Epidermal melanocyte (primary cell): ENCODE data around the gene FBXL20.
"Not testable (repeated sequence)": the region's sequence is repeated elsewhere in the genome, so short reads cannot be mapped to it uniquely, and the experiment has no call there.

ENCODE experiments used
- DNase-seq: peaks from one replicate; pipeline ENCODE4 v3.0.0; 2011; ENCODE audit warnings: low spot score; ENCODE audit not compliant: insufficient read length

The FBXL20 gene

GRCh38 chr17:39332092-39332491 is 69.3 kb downstream of the FBXL20 start:
- no peak for DNase-seq

GRCh38 chr17:39328815-39329214 is 72.6 kb downstream of the FBXL20 start:
- no peak for DNase-seq

DNA sequence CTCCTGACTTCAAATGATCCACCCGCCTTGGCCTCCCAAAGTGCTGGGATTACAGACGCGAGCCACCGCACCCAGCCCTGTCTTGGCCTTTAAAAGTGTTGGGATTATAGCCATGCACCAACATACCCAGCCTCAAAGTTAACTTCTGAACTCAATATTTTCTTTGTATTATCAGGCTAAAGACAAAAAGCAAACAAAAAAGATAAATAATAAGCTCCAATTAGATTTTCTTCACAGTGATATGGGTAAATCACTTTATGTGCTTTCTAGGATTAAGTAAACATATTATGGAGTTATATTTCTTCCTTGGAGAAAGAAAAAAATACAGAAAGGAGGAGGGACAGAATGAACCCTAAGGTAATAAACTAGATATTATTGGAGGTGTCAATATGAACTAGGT is 74.3 kb downstream of the FBXL20 start:
- no peak for DNase-seq

DNA sequence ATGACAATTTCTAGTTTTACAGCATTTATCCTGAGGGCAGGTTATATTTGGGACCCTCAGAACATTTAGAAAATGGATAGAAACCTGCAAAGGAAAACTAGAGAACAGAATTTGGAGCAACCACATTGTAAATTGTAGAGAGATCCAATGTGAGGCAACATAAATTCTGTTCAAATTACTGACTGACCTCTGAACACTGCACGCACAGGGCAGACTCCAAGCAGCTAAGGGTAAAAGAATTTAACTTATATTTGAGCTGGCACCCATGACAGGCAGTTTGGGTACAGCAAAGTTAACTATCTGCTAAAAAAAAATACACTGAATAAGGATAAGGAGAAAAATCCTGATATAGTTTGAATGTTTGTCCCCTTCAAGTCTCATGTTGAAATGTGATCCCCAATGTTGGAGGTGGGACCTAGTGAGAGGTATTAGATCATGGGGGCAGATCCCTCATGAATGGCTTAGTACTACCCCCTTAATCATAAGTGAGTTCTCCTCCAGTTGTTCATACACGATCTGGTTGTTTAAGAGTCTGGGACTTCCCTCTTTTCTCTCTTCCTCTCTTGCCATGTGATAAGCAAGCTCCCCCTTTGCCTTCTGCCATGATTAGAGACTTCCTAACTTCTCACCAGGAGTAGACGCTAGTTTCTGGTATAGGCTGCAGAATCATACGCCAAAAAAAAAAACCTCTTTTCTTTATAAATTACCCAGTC is 75.7 kb downstream of the FBXL20 start:
- DNase-seq: no peak

DNA sequence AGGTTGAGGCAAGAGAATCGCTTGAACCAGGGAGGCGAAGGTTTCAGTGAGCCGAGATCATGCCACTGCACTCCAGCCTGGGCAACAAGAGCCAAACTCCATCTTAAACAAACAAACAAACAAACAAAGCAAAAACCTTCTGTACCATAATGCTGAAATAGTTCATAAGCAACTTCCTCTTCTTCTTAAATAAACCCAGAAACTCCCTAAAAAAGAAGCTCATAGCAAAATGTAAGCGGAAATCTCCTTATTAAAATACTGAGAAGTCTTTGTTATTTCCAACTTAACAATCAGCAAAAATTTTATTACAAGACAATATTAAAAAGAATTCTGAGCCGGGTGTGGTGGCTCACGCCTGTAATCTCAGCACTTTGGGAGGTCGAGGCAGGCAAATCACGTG is 82.8 kb downstream of the FBXL20 start:
- no peak for DNase-seq

- no peak for DNase-seq
Measured at GRCh38 chr17:39306509-39307212, 94.8 kb downstream of the FBXL20 start.

GRCh38 chr17:39305978-39306377 is 95.4 kb downstream of the FBXL20 start:
- no peak for DNase-seq

DNA sequence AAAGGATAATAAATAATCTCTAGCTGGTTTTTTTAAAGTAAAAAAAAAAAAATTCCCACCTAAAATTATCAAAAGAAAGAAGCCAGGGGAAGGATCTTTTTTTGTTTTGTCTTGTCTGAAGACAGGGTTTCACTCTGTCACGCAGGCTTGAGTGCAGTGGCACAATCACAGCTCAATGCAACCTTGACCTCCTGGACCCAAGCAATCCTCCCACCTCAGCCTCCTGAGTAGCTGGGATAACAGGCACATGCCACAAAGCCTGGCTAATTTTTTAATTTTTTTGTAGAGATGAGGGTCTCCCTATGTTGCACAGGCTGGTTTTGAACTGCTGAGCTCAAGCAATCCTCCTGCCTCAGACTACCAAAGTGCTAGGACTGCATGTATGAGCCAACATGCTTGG is 97.2 kb downstream of the FBXL20 start:
- no peak for DNase-seq

DNA sequence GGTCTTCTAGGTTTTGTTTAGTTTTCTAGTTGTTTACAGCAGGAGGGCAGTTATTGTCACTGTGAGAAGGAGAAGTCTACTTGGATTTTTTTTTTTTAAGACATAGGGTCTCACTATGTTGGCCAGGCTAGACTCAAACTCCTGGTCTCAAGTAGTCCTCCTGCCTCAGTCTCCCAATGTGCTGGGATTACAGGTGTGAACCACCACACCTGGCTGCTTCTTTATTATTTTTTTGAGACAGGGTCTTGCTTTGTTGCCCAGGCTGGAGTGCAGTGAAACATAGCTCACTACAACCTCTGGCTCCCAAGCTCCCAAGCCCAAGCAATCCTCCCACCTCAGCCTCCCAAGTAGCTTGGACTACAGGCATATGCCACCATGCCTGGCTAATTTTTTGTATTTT is 107.4 kb downstream of the FBXL20 start:
- DNase-seq: no peak

DNA sequence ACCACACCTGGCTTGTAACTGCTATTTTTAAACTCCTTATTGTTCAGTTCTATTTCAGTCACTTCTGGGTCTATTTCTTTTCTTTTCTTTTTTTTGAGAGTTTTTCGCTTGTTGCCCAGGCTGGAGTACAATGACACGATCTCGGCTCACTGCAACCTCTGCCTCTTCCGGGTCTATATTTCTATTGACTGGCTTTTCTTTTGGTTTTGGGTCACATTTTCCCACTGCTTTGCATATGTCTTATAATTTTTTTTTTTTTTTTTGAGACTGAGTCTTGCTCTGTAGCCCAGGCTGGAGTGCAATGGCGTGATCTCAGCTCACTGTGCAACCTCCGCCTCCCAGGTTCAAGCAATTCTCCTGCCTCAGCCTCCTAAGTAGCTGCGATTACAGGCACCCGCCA is 108.9 kb downstream of the FBXL20 start:
- not testable (repeated sequence) for DNase-seq

DNA sequence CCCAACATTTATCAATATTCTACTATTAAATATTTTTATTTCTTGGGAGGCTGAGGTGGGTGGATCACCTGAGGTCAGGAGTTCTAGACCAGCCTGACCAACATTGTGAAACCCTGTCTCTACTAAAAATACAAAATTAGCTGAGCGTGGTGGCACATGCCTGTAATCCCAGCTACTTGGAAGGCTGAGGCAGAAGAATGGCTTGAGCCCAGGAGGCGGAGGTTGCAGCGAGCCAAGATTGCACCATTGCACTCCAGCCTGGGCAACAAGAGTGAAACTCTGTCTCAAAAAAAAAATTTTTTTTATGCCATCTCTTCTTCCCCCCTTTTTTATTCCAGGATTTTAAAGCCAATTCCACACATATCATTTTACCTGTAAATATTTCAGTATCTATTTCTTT is 114.9 kb downstream of the FBXL20 start:
- DNase-seq: not testable (repeated sequence)

DNA sequence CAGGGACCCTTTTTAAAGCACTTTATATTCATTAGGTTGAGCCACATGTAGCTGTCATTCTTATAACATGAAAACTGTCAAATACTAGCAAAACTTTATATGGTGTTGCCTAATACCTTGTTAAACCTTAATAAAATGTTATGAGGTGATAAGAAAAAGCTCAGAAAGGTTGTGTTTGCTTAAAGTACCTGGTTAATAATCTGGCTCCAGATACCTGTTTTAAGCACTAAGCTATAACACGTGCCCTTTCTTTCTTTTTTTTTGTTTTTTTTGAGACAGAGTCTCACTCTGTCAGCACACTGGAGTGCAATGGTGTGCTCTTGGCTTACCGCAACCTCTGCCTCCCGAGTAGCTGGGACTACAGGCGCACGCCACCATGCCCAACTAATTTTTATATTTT is 116.7 kb downstream of the FBXL20 start:
- no peak for DNase-seq

- no peak for DNase-seq
Measured at GRCh38 chr17:39283896-39284295, 117.5 kb downstream of the FBXL20 start.

DNA sequence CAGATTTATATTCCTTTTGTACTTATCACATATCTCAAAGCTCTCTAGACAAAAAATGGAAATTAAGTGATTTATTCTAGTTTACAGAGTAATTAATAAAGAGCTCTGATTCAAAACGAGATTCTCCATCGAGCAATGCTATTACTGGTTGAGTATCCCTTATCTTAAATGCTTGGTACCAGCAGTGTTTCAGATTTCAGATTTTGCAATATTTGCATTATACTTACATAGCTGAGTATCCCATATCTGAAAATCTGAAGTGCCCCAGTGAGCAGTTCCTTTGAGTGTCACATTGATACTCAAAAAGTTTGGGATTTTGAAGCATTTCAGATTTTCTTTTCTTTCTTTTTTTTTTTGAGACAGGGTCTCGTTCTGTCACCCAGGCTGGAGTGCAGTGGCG is 118.3 kb downstream of the FBXL20 start:
- DNase-seq: no peak

DNA sequence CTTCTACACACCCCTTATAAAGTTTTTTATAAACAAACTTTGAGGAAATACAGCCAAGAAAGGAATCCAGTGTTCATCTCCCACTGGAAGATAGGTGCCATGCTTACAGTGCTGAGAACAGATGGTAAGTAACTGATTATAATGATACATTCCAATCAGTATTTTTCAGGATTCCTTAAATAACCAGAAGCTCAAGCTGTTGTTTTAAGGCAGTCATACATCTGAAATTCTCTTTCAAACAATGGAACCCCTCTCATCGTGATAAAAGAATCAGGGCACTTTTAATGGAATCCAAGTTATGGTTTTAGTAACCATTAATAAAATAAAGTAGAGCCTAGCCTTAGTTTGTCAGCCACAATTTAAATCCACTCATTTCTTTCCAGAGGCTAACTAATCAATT is 119.6 kb downstream of the FBXL20 start:
- no peak for DNase-seq

DNA sequence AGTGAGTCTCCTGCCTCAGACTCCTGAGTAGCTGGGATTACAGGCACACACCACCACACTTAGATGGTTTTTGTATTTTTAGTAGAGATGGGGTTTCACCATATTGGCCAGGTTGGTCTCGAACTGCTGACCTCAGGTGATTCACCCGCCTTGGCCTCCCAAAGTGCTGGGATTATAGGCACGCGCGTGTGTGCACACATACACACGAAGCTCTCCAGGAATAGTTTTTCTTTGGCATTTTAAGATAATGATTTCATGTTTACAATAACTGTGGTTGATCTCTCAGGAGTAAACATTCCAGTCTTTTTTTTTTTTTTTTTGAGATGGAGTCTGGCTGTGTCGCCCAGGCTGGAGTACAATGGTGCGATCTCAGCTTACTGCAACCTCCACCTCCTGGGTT is 123.2 kb downstream of the FBXL20 start:
- not testable (repeated sequence) for DNase-seq

DNA sequence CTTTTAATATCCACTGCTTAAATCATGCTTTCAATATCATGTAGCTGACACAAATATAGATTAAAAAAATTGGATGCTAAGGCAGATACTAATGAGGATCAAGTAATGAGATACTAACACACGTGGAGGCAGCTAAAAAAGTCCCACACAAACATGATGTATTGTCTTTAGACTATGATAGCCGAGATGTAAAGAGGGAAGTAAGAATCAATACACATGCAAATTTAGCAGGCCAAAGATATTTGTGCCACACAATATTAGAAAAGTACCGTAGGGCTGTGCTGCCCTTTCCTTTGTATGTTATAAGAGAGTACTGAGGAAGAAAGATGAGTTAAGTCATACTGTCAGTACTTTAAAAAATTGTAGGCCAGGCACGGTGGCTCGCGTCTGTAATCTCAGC is 124.3 kb downstream of the FBXL20 start:
- no peak for DNase-seq

DNA sequence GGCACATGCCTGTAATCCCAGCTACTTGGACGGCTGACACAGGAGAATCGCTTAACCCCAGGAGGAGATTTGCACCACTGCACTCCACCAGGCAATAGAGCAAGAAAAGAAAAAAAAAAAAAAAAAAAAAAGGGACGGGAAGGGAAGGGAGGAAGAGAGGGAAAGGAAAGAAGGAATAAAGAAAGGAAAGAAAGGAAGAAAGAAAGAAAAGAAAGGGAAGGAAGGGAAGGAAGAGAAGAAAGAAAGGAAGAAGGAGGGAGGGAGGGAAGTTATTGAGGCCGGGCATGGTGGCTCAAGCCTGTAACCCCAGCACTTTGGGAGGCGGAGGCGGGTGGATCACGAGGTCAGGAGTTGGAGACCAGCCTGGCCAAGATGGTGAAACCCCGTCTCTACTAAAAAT is 125.3 kb downstream of the FBXL20 start:
- no peak for DNase-seq

- no peak for DNase-seq
Measured at GRCh38 chr17:39271546-39271945, 129.9 kb downstream of the FBXL20 start.

- no peak for DNase-seq
Measured at GRCh38 chr17:39270923-39271322, 130.5 kb downstream of the FBXL20 start.

GRCh38 chr17:39264119-39264518 is 137.3 kb downstream of the FBXL20 start:
- DNase-seq: no peak

GRCh38 chr17:39261286-39261685 is 140.1 kb downstream of the FBXL20 start:
- no peak for DNase-seq

- no peak for DNase-seq
Measured at GRCh38 chr17:39252788-39253460, 148.5 kb downstream of the FBXL20 start.
